ENCODE results near the gene GPR150. TPM values are rescaled to one million over a fixed set of nuclear protein-coding genes. Genes with fewer than 3 reads are reported as not detected.

GPR150 gene
- total and polyA plus RNA-seq, 2 of the 4 experiments (the other 2 are of a cell fraction): under 0.01 to 0.10 TPM

DNA sequence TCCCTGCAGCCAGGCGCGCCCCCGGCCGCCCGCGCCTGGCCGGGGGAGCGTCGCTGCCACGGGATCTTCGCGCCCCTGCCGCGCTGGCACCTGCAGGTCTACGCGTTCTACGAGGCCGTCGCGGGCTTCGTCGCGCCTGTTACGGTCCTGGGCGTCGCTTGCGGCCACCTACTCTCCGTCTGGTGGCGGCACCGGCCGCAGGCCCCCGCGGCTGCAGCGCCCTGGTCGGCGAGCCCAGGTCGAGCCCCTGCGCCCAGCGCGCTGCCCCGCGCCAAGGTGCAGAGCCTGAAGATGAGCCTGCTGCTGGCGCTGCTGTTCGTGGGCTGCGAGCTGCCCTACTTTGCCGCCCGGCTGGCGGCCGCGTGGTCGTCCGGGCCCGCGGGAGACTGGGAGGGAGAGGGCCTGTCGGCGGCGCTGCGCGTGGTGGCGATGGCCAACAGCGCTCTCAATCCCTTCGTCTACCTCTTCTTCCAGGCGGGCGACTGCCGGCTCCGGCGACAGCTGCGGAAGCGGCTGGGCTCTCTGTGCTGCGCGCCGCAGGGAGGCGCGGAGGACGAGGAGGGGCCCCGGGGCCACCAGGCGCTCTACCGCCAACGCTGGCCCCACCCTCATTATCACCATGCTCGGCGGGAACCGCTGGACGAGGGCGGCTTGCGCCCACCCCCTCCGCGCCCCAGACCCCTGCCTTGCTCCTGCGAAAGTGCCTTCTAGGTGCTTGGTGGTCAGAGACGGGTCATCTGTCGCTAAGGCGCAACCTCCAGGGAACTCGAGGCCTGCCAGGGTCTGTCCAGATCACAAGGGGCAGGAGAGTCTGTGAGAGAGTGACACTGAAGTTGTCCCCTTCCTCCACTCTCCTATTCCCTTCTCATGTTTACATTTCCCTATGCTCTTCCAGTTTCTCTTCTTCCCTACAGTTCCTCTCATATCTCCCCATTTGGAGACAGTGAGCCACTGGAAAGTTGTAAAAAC lies 1.3 kb downstream of the GPR150 start:
- peak overlapping the region; percentile 56 for H4K91ac ChIP-seq (ENCODE audit: insufficient read depth, low read depth, low read length)
- peak overlapping the region; percentile 68 for H3K14ac ChIP-seq (replicated peaks; ENCODE audit: low read depth, low read length)
- H3K4me2 ChIP-seq (ENCODE audit: low read depth, low read length): peak overlapping the region; percentile 84
- H3K9ac ChIP-seq (ENCODE audit: low read depth, low read length): peak overlapping the region; percentile 34; the same call in 1 of the 2 replicates
- in situ Hi-C loops (cut with MboI; ENCODE audit: low sequenced_read_pairs) (no loop called here), intact Hi-C loops (cut with micrococcal nuclease) (no loop called here), dilution Hi-C loops (cut with HindIII; ENCODE audit: low sequenced_read_pairs, unreplicated experiment) (no loop called here)
- H3K79me1 ChIP-seq (ENCODE audit: low read depth in 1 of 2, low read length in 2 of 2): no peaks in the 10 kb centered on the region
- no peaks in the 10 kb centered on the region for H3K9me1 ChIP-seq (ENCODE audit: insufficient read depth, low read length)
- peak overlapping the region; percentile 53 to 81 for H4K8ac ChIP-seq (ENCODE audit: low read depth in 2 of 2, low read length in 2 of 2)
- peak overlapping the region; percentile 73 for H3K4ac ChIP-seq (ENCODE audit: low read depth, low read length)
- peak overlapping the region; percentile 88; the same call in 1 of the 2 replicates for H3K23ac ChIP-seq (ENCODE audit: low read depth, low read length)
- ATAC-seq (ENCODE audit: low read depth) (peak; percentile 55), DNase-seq (no peak)
- no peaks in the 10 kb centered on the region for H4K20me1 ChIP-seq (ENCODE audit: insufficient read depth, low read length)
- H3K4me1 ChIP-seq (ENCODE audit: control insufficient read depth, insufficient read depth, low read length): peaks cover 14% of the 10 kb centered on the region
- H2BK15ac ChIP-seq (ENCODE audit: low read depth, low read length): no peak overlapping the region; the same call in 2 of the 3 replicates
- ChIA-PET CTCF (interaction anchor here (0.7 kb wide), 1 partner anchor 96 kb away, joined by 3 read pairs; no protein-coding TSS in a partner anchor), POLR2A (ENCODE audit: unreplicated experiment) (no interaction called here)
- WGBS, 2 experiments (ENCODE audit: extremely low coverage in 2 of 2, insufficient read length in 1 of 2): 4% methylated on average over 29 of the region's 92 CpGs; no CpG with 5 or more reads in 1 of the 2 experiments
- H3K27me3 ChIP-seq (ENCODE audit: control insufficient read depth, insufficient read depth, low read length): no peaks in the 10 kb centered on the region
- no peaks in the 10 kb centered on the region for H3K36me3 ChIP-seq (ENCODE audit: control insufficient read depth, insufficient read depth, low read length)
- H2BK120ac ChIP-seq (ENCODE audit: low read depth, low read length): peak overlapping the region; percentile 64
- no peak overlapping the region for H2BK20ac ChIP-seq (ENCODE audit: low read depth, low read length)
- H3K9me3 ChIP-seq (ENCODE audit: control insufficient read depth, insufficient read depth, low read length): no peaks in the 10 kb centered on the region
- no TSS peak for BruUV-seq (replicated peaks)
- peak overlapping the region; percentile 43 for H3K4me3 ChIP-seq (ENCODE audit: insufficient read depth, low read depth, low read length)
- H4K5ac ChIP-seq (ENCODE audit: low read depth, low read length): peak overlapping the region; percentile 85; the same call in 1 of the 2 replicates
- H3K27ac ChIP-seq (ENCODE audit: insufficient read depth, low read length): no peak overlapping the region; the same call in 1 of the 2 replicates
- peak overlapping the region; percentile 71 for H2AK9ac ChIP-seq (replicated peaks; ENCODE audit: low read depth, low read length, poor library complexity)
- peak overlapping the region; percentile 38 for H2BK5ac ChIP-seq (ENCODE audit: low read depth, low read length, poor library complexity, severe bottlenecking)
- H2AFZ ChIP-seq (replicated peaks; ENCODE audit: low read length, poor library complexity): peak overlapping the region; percentile 96
- peak overlapping the region; percentile 64; the same call in 1 of the 2 replicates for H3K18ac ChIP-seq (ENCODE audit: low read depth, low read length)
- TF ChIP-seq, protein P1, sequence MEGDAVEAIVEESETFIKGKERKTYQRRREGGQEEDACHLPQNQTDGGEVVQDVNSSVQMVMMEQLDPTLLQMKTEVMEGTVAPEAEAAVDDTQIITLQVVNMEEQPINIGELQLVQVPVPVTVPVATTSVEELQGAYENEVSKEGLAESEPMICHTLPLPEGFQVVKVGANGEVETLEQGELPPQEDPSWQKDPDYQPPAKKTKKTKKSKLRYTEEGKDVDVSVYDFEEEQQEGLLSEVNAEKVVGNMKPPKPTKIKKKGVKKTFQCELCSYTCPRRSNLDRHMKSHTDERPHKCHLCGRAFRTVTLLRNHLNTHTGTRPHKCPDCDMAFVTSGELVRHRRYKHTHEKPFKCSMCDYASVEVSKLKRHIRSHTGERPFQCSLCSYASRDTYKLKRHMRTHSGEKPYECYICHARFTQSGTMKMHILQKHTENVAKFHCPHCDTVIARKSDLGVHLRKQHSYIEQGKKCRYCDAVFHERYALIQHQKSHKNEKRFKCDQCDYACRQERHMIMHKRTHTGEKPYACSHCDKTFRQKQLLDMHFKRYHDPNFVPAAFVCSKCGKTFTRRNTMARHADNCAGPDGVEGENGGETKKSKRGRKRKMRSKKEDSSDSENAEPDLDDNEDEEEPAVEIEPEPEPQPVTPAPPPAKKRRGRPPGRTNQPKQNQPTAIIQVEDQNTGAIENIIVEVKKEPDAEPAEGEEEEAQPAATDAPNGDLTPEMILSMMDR (conservative IDR thresholded peaks at IDR 0.05; ENCODE audit: low read depth, low read length): 0 out of 2 replicates have a peak, but pooled peaks have one; percentile 1
- no peak for TF ChIP-seq RAD21 (IDR thresholded peaks at IDR 0.05; ENCODE audit: low read length)
- TF ChIP-seq RFX5 (IDR thresholded peaks at IDR 0.05; ENCODE audit: low read depth, low read length): peak; percentile 66; the same call in 1 of the 2 replicates
- no peak for TF ChIP-seq NFE2L2 (IDR thresholded peaks at IDR 0.05; ENCODE audit: low read depth, low read length)
- peak overlapping the region; percentile 61 for H2AK5ac ChIP-seq (ENCODE audit: low read depth, low read length)
- H3K56ac ChIP-seq (ENCODE audit: extremely low read depth, insufficient read depth, low read length): no peak overlapping the region

All from IMR-90 (cell line).